Epithelial cell of proximal tubule (primary cell): ENCODE measurements around the gene LIX1. TPM values are rescaled to one million over a fixed set of nuclear protein-coding genes. Genes with fewer than 3 reads are reported as not detected.

Experiments used
- DNase-seq: peaks from one replicate; pipeline ENCODE4 v3.0.0-alpha.2; 2011; ENCODE audit warnings: low read depth
- H3K4me3 ChIP-seq: 2 replicates; pipeline ENCODE4 v1.5.1; 2011; ENCODE audit warnings: low read depth, mild to moderate bottlenecking, low read length
- total RNA-seq: library from RNA; depleted of rRNA; stranded (reverse); fragments of >200 nt; gene quantifications from 2 replicates; pipeline ENCODE4 v1.2.3, GENCODE V29; 2015
- TF ChIP-seq, protein P1 (sequence below): conservative IDR thresholded peaks from 2 replicates; pipeline ENCODE4 v1.5.1; 2012; ENCODE audit warnings: low read depth, mild to moderate bottlenecking, low read length

Gene LIX1
- total RNA-seq, 1 donor from 2014 or later: 0.12 TPM

DNA sequence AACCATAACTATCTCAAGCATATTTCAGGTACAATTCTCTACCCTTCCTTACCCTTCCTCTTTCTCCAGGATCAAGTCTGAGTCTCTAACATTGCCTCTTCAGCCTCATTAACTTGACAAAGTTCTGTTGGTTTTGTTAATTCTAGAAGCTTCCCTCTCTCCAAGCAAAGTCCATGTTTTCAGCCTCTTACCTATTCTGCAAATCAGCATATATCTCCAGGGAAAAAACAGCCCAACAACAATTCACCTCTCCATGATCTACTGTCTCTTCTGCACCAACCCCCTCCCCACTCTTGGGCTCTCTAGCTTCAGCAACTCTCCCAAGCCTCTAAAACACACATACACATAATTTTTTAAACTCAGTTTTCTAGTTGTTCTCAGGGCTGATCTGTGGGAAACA lies 72.2 kb downstream of the LIX1 start:
- no peak for DNase-seq
- TF ChIP-seq, protein P1, sequence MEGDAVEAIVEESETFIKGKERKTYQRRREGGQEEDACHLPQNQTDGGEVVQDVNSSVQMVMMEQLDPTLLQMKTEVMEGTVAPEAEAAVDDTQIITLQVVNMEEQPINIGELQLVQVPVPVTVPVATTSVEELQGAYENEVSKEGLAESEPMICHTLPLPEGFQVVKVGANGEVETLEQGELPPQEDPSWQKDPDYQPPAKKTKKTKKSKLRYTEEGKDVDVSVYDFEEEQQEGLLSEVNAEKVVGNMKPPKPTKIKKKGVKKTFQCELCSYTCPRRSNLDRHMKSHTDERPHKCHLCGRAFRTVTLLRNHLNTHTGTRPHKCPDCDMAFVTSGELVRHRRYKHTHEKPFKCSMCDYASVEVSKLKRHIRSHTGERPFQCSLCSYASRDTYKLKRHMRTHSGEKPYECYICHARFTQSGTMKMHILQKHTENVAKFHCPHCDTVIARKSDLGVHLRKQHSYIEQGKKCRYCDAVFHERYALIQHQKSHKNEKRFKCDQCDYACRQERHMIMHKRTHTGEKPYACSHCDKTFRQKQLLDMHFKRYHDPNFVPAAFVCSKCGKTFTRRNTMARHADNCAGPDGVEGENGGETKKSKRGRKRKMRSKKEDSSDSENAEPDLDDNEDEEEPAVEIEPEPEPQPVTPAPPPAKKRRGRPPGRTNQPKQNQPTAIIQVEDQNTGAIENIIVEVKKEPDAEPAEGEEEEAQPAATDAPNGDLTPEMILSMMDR: no peak

DNA sequence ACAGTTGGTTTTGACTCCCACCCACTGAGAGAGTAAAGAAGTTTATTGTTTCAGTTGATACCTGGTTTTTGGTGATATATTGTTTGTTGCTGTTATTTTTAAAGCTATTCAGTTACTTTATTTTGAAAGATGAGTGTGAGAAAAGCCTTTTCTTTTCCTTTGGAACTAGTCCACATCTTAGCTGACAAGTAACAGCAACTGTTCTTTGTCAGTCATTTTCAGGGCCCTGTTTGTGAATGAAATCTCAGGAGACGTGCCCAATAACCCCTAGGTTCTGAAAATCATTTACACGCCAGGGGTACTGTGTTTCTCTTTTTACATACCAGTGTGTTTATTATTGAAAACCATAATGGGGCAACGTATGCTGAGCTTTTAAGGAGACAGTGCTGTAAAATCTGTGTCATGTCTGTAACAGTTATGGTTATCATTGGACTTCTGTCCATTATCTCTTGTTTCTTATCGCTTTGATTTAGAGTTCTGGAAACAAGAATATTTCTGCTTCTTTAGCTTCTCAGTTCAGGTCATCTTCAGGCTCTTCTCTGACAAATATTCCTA lies 75.0 kb downstream of the LIX1 start:
- TF ChIP-seq, protein P1: no peak
- H3K4me3 ChIP-seq: no peak overlapping the region

More for the DNA sequence above, 72.2 kb downstream of the LIX1 start:
- no peak overlapping the region for H3K4me3 ChIP-seq

DNA sequence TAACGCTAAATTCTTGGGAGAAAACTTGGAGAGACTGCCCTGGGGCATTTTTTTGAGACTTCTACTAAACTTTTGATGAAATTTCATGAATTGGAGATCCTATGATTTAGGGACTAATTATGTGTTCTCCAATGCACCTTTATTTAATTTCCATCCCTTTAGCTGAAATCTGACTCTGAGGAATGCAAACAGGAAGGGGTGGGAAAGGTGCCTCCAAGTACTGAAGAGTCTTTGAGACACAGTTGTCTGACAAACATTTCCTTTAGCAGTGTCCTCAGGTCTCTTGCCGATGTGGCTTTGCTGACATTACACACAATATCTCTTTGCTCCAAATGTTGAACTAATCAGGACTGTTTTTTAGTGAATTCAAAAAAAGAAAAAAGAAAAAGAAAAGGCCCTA lies 76.9 kb downstream of the LIX1 start:
- H3K4me3 ChIP-seq: no peak overlapping the region
- TF ChIP-seq, protein P1: no peak
- no peak for DNase-seq

More for the DNA sequence above, 75.0 kb downstream of the LIX1 start:
- no peak for DNase-seq

DNA sequence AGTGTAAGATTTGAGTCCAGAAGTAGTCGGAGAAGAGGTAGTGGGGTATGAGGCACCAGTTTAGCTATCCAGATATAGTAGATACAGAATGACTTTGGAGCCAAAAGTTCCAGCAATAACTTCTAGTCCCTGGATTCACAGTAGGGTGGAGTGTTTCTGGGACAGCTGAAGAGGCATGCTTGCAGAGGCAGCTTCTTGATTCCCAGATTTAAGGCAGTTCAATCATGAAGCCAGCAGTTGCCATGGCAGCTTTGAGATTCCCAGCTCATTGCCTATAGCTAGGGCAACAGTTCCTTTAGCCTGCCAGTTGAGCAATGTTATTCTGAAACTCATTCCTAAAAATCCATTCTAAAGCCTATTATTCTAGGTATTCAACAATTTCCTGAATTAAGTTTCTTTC lies 79.2 kb downstream of the LIX1 start:
- H3K4me3 ChIP-seq: no peak overlapping the region
- TF ChIP-seq, protein P1: no peak
- DNase-seq: no peak

DNA sequence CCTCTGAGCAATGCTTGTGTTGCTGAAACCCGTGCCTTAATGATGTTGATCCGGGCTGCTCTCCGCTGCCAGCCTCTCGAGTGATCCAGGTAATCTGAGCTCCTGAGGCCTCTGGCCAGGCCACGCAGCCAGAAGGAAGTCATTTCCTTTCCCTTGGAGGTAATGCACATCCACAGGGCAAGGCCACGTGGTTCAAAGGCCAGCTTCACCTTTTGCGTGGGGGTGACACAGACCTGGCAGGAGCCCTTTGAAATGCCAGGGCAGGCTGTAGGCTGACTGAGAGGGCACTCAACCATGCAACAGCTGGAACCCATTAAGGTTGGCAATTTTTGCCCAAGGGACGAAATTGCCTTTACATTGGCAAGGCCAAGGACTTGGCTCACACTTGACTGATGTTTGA lies 80.4 kb downstream of the LIX1 start:
- TF ChIP-seq, protein P1: no peak
- no peak overlapping the region for H3K4me3 ChIP-seq
- DNase-seq: no peak

DNA sequence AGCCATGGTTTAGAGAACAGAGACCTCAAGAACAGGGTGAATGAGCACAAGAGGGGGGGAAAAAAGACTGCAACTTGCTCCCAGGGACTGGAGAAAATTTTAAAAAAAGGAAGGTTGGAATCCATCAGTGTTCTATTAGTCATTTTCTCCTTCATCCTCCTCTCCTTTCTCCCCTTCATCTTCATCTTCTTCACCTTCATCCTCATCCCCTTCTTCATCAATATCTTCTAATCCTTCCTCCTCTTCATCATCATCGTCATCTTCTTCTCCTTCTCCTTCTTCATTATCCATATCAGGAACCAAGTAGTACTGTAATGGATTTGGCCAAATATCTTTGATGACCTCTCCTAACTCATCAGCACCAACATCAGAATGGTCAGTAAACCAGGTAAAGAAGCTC lies 86.1 kb downstream of the LIX1 start:
- TF ChIP-seq, protein P1: no peak
- H3K4me3 ChIP-seq: no peak overlapping the region
- no peak for DNase-seq

DNA sequence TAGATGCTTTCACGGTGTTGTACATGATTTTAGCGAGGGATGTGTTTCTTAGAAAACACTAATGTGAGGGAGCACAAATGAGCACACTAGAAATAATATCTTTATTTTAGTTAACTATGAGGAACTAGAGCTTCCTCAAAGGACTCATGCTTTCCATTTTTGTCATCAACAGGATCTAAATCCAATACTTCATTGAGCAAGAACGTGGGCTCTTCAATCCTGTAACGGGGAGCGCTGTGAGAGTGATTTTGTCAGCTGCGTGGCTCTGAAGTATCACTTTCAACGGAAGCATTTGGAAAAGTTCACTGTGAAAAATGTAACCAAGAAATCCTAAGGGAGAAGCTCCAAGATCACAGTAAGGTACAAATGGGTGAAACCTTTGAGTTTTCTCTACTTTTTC lies 93.2 kb downstream of the LIX1 start:
- H3K4me3 ChIP-seq: no peak overlapping the region
- DNase-seq: no peak
- TF ChIP-seq, protein P1: no peak
